Thoracic aorta (tissue), 2 donors: ENCODE results near the gene OTULIN. TPM values are rescaled to one million over a fixed set of nuclear protein-coding genes. Genes with fewer than 3 reads are reported as not detected.

Source experiments
- ATAC-seq: fragments of 150-250 bp; one replicate; pipeline ENCODE4 v1.8.0; 2017; ENCODE audit warnings: low read depth; ENCODE audit not compliant: insufficient number of reproducible peaks, low FRiP score
- DNase-seq: peaks from one replicate; pipeline ENCODE4 v3.0.0-alpha.2; 2020; ENCODE audit warnings: low spot score
- H3K27ac ChIP-seq, 2 donors: fragments of 200-600 bp; sonication (generic); 1 replicate in 1 of 2; 2 replicates in 1 of 2; pipeline ENCODE4 v1.5.1; 2016; ENCODE audit warnings: mild to moderate bottlenecking in 2 of 2, moderate library complexity in 2 of 2
- H3K27me3 ChIP-seq: fragments of 200-600 bp; sonication (generic); replicated peaks from 2 replicates; pipeline ENCODE4 v1.6.0; 2016; ENCODE audit warnings: mild to moderate bottlenecking; ENCODE audit not compliant: insufficient read depth
- H3K36me3 ChIP-seq: fragments of 200-600 bp; sonication (generic); one replicate; pipeline ENCODE4 v1.5.1; 2016
- H3K4me1 ChIP-seq, 2 donors: fragments of 200-600 bp; sonication (generic); 1 replicate in 1 of 2; 2 replicates in 1 of 2; pipeline versions ENCODE4 v1.5.1 to v1.6.0; 2016; ENCODE audit warnings: low read depth in 2 of 2, mild to moderate bottlenecking in 1 of 2; ENCODE audit not compliant: control insufficient read depth in 1 of 2
- H3K4me3 ChIP-seq: fragments of 200-600 bp; sonication (generic); 2 replicates; pipeline ENCODE4 v1.5.1; 2016; ENCODE audit warnings: mild to moderate bottlenecking
- H3K9me3 ChIP-seq: fragments of 200-600 bp; sonication (generic); 2 replicates; pipeline ENCODE4 v1.5.1; 2016
- total RNA-seq, 2 donors: library from RNA; depleted of rRNA; stranded (reverse); fragments of >200 nt; gene quantifications; one replicate each; pipeline versions ENCODE4 v1.1.0 to v1.2.3, GENCODE V29; 2016
- TF ChIP-seq, protein P1 (sequence below): fragments of 200-600 bp; sonication (generic); IDR thresholded peaks from one replicate; pipeline ENCODE4 v1.5.1; 2019; ENCODE audit warnings: antibody characterized with exemption

OTULIN gene
- total RNA-seq, 2 donors from 2014 or later = 52.5 to 52.9 TPM

DNA sequence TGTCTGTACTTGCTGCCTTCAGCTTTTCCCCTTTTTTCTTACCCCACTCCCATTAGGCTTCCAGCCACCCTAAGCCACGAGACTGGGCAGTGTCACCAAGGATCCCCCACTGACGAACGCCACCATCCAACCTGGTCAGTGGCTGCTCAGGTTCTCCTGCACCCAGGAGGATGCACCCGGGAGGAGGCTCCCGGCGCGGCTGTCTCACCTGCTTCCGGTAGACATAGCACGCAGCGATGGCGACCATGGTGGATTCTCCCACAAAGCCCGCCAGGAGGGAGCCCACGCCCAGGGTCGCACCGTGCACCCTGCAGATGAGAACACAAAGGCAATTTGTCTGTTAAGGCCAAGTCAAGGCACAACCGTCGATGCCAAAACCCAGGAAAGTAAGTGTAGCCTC is 48.1 kb downstream of the OTULIN start:
- Histone ChIP-seq H3K27ac (no peak overlapping the region), H3K4me1 (peaks cover 2 to 11% of the 10 kb centered on the region in 2 donors), H3K9me3 (no peaks in the 10 kb centered on the region), H3K4me3 (no peak overlapping the region), H3K27me3 (no peaks in the 10 kb centered on the region), H3K36me3 (peaks cover 71% of the 10 kb centered on the region)
- no peak for ATAC-seq
- DNase-seq = no peak
- TF ChIP-seq, protein P1, sequence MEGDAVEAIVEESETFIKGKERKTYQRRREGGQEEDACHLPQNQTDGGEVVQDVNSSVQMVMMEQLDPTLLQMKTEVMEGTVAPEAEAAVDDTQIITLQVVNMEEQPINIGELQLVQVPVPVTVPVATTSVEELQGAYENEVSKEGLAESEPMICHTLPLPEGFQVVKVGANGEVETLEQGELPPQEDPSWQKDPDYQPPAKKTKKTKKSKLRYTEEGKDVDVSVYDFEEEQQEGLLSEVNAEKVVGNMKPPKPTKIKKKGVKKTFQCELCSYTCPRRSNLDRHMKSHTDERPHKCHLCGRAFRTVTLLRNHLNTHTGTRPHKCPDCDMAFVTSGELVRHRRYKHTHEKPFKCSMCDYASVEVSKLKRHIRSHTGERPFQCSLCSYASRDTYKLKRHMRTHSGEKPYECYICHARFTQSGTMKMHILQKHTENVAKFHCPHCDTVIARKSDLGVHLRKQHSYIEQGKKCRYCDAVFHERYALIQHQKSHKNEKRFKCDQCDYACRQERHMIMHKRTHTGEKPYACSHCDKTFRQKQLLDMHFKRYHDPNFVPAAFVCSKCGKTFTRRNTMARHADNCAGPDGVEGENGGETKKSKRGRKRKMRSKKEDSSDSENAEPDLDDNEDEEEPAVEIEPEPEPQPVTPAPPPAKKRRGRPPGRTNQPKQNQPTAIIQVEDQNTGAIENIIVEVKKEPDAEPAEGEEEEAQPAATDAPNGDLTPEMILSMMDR = no peak

DNA sequence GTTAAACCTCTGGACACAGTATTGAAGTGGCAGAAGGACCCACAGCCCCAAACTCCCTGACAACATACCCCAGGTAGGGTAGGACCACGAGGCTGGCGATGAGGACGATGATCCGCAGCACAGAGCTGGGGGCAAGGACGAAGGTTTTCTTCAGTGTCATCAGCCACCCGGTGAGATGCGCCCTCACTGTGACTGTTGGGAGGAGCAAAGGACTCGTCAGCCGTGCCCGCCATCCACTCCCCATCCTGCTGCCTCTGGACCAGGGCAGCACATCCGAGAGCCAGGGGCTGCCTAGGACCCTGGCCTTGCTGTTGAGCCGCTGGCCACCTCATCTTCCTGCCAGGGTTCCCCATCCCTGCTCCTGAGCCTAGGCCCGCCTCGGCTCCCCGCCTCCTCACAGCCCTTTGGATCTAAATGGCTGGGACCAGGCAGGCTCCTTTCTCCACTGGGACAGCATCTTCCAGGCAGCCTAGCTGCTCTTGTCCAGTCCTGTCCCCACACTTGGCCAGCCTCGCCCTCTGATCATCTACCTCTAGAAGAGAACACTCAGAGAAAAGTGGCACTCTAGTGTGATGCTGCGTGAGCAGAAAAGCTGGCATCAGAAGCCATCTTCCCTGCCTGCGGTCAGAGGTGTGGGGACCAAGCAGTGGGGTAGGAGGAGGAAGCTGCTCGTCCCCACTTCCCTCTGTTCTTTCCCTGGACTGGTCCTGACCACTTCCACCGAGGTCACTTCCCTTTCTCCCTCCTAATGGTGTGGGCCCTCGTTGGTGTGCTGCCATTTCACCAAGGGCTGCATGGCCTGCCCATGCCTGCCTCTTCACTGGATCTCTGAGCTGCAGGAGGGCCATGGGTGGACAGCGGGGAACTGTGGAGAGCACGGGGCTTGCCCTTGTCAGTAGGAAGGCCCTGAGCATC is 49.2 kb downstream of the OTULIN start:
- no peak for ATAC-seq
- no peaks in the 10 kb centered on the region for H3K27me3 ChIP-seq
- H3K9me3 ChIP-seq = no peaks in the 10 kb centered on the region
- peaks cover 0 to under 1% of the 10 kb centered on the region in 2 donors for H3K4me1 ChIP-seq
- no peak for DNase-seq
- H3K27ac ChIP-seq = no peak overlapping the region
- H3K36me3 ChIP-seq = peaks cover 71% of the 10 kb centered on the region
- TF ChIP-seq, protein P1 = no peak
- H3K4me3 ChIP-seq = no peak overlapping the region

DNA sequence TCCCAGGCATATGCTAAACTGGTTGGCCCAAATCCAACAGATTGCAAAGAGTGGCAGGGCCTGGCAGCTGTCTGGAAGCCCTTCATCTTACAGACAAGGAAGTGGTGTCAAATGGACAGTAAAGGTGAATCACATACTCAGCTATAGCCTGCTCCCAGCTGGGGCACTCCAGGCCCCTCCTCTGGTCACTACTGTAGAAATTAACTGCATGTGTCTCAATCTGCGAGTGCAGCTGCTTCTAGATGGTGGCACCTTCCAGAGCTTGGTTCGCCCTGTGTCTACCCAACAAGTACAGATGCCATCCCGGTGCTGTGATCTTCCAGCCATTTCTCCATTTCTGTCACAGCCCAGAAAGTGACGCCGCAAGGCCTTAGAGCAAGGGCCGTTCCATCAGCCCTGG is 50.2 kb downstream of the OTULIN start:
- H3K9me3 ChIP-seq = no peaks in the 10 kb centered on the region
- TF ChIP-seq, protein P1 = no peak
- H3K36me3 ChIP-seq = peaks cover 64% of the 10 kb centered on the region
- no peak overlapping the region for H3K4me3 ChIP-seq
- no peaks in the 10 kb centered on the region for H3K4me1 ChIP-seq
- no peak overlapping the region for H3K27ac ChIP-seq
- no peaks in the 10 kb centered on the region for H3K27me3 ChIP-seq
- DNase-seq (no peak), ATAC-seq (no peak)

DNA sequence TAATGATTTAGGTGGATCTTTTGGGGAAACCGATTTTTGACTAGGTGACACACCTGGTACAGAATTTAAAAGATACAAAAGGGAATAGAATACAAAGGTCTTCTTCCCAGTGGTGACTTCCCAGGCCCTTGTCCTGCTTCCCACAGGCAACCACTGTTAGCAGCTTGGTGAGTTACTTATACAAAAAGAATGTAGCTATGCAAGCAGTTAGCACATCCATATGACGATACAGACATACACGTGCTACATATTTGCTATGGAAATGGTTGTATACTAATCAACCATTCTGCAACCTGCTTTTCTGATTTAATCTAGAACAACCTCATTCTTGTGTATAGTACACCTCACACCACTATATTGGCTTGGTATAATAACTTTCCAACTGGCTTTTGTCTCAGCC is 51.0 kb downstream of the OTULIN start:
- DNase-seq (no peak), ATAC-seq (no peak)
- Histone ChIP-seq H3K36me3 (peaks cover 58% of the 10 kb centered on the region), H3K4me1 (peaks cover under 1 to 3% of the 10 kb centered on the region in 2 donors), H3K4me3 (no peak overlapping the region), H3K27ac (no peak overlapping the region), H3K27me3 (no peaks in the 10 kb centered on the region), H3K9me3 (no peaks in the 10 kb centered on the region)
- TF ChIP-seq, protein P1 = no peak

DNA sequence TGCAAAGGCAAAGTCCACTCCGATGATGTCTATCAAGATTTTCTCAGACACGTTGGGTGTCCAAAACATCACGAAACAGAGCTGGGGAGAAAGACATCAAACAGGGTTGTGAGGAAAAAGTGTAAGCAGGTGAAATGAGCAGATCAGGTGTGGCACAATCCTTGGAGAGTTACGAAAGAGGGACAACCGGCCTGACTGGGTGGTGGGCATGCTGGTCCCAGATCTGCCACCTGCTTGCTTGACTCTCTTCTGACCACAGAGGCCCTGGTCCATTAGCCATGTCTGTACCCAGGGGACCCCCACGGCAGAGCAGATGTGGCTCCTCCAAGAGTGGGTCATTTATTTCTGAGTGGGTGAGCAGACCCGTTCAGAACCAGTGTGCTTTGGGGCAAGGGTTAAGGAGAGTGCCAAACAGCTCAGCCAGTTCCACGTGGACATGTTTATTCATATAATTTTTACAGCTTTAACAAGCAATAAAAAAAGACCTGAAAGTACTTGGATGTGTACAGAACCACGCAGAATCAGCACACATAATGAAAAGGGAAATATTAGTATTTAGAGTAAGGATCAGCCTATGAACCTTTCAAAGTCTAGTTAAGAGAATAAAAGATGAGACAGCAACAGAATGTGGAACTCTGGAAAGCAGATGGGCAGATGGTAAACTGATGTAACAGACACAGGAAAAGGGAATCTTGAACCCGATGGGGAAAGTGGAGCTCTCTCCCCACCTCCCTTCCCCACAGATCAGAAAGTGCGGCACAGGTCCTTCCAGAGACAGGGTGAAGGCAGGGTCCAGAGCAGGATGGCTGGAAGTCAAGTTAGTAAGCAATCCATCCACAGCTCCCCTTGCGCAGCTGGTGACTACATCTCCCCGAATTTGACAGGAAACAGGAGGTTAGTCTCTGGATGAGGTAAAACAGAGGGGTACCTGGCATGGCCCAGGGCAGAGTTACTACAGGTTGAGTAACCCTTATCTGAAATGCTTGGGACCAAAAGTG is 52.5 kb downstream of the OTULIN start:
- H3K27me3 ChIP-seq = no peaks in the 10 kb centered on the region
- ATAC-seq = no peak
- H3K4me1 ChIP-seq = peaks cover 3 to 6% of the 10 kb centered on the region in 2 donors
- no peak overlapping the region for H3K4me3 ChIP-seq
- no peak for DNase-seq
- TF ChIP-seq, protein P1 = no peak
- H3K36me3 ChIP-seq = peaks cover 44% of the 10 kb centered on the region
- H3K27ac ChIP-seq = no peak overlapping the region
- H3K9me3 ChIP-seq = no peaks in the 10 kb centered on the region
